OCI-LY1 (cell line): ENCODE data around the gene DOK7.

Experiments
- H2AFZ ChIP-seq: fragments of 200-600 bp; sonication (generic), shearing (Covaris generic); 2 replicates; pipeline ENCODE4 v1.6.0; 2014; ENCODE audit warnings: antibody characterized with exemption, mild to moderate bottlenecking, low read length
- H3F3A ChIP-seq: fragments of 200-600 bp; sonication (generic), shearing (Covaris generic); 2 replicates; pipeline ENCODE4 v1.6.0; 2014; ENCODE audit warnings: mild to moderate bottlenecking, antibody characterized with exemption, low read length, moderate library complexity; ENCODE audit not compliant: insufficient read depth
- H3K27ac ChIP-seq: fragments of 200-600 bp; sonication (generic); 2 replicates; pipeline ENCODE4 v1.5.1; 2014; ENCODE audit warnings: low read length, mixed run types, mild to moderate bottlenecking, low read depth; ENCODE audit not compliant: poor library complexity, severe bottlenecking
- H3K27me3 ChIP-seq: fragments of 200-600 bp; sonication (generic); 2 replicates; pipeline ENCODE4 v1.6.0; 2014; ENCODE audit warnings: antibody characterized with exemption, mild to moderate bottlenecking, low read length, moderate library complexity; ENCODE audit not compliant: insufficient read depth
- H3K36me3 ChIP-seq: fragments of 200-600 bp; sonication (generic); 2 replicates; pipeline ENCODE4 v1.6.1; 2014; ENCODE audit warnings: mild to moderate bottlenecking, antibody characterized with exemption, low read length, moderate library complexity, mixed read lengths; ENCODE audit not compliant: insufficient read depth
- H3K4me1 ChIP-seq: fragments of 200-600 bp; sonication (generic); 2 replicates; pipeline ENCODE4 v1.5.1; 2014; ENCODE audit warnings: mild to moderate bottlenecking, low read length, moderate library complexity; ENCODE audit not compliant: insufficient read depth, severe bottlenecking
- H3K4me2 ChIP-seq: fragments of 200-600 bp; sonication (generic), shearing (Covaris generic); 2 replicates; pipeline ENCODE4 v1.6.1; 2014; ENCODE audit warnings: low read length
- H3K4me3 ChIP-seq: fragments of 200-600 bp; sonication (generic); 2 replicates; pipeline ENCODE4 v1.5.1; 2014; ENCODE audit warnings: low read length, low read depth, mild to moderate bottlenecking, mixed read lengths; ENCODE audit not compliant: poor library complexity, severe bottlenecking
- H3K79me2 ChIP-seq: fragments of 200-600 bp; shearing (Covaris generic); 2 replicates; pipeline ENCODE4 v1.6.1; 2016; ENCODE audit warnings: mixed run types, low read length, mixed read lengths; ENCODE audit not compliant: insufficient read depth
- H3K9ac ChIP-seq: fragments of 200-600 bp; sonication (generic), shearing (Covaris generic); 2 replicates; pipeline ENCODE4 v1.6.1; 2014; ENCODE audit warnings: mild to moderate bottlenecking, low read length, mixed read lengths
- H3K9me2 ChIP-seq: fragments of 200-600 bp; sonication (generic), shearing (Covaris generic); 2 replicates; pipeline ENCODE4 v1.6.1; 2014; ENCODE audit warnings: low read depth, mild to moderate bottlenecking, low read length, mixed read lengths
- H3K9me3 ChIP-seq: fragments of 200-600 bp; shearing (Covaris generic); 2 replicates; pipeline ENCODE4 v1.6.1; 2014; ENCODE audit warnings: low read length, mixed read lengths
- H4K20me1 ChIP-seq: fragments of 200-600 bp; sonication (generic), shearing (Covaris generic); 2 replicates; pipeline ENCODE4 v1.6.0; 2016; ENCODE audit warnings: mild to moderate bottlenecking, low read length; ENCODE audit not compliant: insufficient read depth
- EZH2 ChIP-seq: fragments of 200-600 bp; sonication (generic), shearing (Covaris generic); IDR thresholded peaks from 2 replicates; pipeline ENCODE4 v1.8.0; 2017; ENCODE audit warnings: borderline replicate concordance, mixed run types, mild to moderate bottlenecking, antibody characterized with exemption, low read length, moderate library complexity, mixed read lengths
- TF ChIP-seq, protein P1 (sequence below): fragments of 200-600 bp; sonication (generic), shearing (Covaris generic); IDR thresholded peaks from 2 replicates; pipeline ENCODE4 v1.5.1; 2017; ENCODE audit warnings: mild to moderate bottlenecking, antibody characterized with exemption, low read length, moderate library complexity, mixed read lengths

Gene DOK7

DNA sequence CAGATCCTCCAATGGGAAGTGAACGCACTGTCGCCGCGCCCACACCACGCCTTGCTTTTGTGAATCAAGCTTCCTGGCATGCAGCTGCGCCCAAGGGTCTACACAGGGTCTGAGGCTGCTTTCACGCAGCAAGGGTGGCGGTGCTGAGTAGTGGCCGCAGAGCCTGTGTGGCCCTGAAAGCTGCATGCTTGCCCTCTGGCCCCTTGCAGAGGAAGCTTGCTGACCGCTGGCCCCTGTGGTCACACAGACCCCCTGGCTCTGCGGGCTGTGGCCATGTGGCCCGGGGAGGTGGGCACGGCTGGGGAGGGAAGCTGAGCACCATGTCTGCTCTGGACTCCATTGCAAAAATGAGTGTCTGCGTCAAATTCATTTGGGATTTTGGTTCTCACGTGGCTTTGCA lies 8.8 kb downstream of the DOK7 start:
- H3F3A ChIP-seq: no peaks in the 10 kb centered on the region
- no peak overlapping the region for H3K27ac ChIP-seq
- no peaks in the 10 kb centered on the region for H3K27me3 ChIP-seq
- no peak overlapping the region for H3K9ac ChIP-seq
- H2AFZ ChIP-seq: no peak overlapping the region
- no peaks in the 10 kb centered on the region for H3K9me3 ChIP-seq
- no peak overlapping the region for H3K4me2 ChIP-seq
- no peaks in the 10 kb centered on the region for H3K79me2 ChIP-seq
- H3K36me3 ChIP-seq: no peaks in the 10 kb centered on the region
- no peak overlapping the region for H3K4me3 ChIP-seq
- H3K4me1 ChIP-seq: no peaks in the 10 kb centered on the region
- no peaks in the 10 kb centered on the region for H3K9me2 ChIP-seq
- H4K20me1 ChIP-seq: no peaks in the 10 kb centered on the region
- no peak for TF ChIP-seq EZH2
- TF ChIP-seq, protein P1, sequence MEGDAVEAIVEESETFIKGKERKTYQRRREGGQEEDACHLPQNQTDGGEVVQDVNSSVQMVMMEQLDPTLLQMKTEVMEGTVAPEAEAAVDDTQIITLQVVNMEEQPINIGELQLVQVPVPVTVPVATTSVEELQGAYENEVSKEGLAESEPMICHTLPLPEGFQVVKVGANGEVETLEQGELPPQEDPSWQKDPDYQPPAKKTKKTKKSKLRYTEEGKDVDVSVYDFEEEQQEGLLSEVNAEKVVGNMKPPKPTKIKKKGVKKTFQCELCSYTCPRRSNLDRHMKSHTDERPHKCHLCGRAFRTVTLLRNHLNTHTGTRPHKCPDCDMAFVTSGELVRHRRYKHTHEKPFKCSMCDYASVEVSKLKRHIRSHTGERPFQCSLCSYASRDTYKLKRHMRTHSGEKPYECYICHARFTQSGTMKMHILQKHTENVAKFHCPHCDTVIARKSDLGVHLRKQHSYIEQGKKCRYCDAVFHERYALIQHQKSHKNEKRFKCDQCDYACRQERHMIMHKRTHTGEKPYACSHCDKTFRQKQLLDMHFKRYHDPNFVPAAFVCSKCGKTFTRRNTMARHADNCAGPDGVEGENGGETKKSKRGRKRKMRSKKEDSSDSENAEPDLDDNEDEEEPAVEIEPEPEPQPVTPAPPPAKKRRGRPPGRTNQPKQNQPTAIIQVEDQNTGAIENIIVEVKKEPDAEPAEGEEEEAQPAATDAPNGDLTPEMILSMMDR: no peak

DNA sequence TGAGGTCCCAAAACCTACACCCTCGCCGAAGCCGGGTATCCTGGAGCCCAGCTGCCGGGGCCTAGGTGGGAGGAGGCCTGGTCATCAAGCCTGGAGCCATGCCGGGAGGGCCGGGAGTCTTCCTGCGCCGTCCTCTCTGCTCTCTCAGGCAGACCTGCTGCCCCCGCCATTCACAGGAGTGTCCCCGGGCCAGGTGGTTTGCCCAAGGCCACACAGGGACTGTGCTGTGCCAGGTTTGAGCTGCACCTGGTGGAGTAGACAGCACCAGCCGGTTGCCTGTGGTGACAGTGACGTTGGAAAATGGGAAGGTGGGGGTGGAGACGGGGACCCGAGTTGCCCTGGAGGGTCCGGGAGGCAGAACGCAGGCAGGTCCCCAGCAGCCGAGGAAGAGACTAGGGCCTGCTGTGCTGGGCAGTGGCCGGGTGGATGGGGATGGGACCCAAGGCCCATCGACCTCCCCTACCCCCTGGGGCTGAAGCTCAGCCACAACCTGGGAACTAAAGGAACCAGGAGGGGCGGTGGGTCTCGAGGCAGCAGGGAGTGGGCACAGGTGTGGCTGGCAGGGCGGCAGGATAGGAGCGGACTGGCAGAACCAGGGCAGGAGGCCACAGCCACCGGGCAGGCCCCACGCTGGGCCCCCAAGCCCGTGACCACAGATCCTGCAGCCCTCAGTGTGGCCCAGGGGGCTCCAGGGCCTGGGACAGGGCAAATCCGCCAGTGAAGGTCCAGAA lies 9.5 kb downstream of the DOK7 start:
- H3K9ac ChIP-seq: no peak overlapping the region
- no peaks in the 10 kb centered on the region for H3K9me3 ChIP-seq
- H3K27ac ChIP-seq: no peak overlapping the region
- no peaks in the 10 kb centered on the region for H3K79me2 ChIP-seq
- no peaks in the 10 kb centered on the region for H4K20me1 ChIP-seq
- H2AFZ ChIP-seq: no peak overlapping the region
- TF ChIP-seq EZH2: no peak
- TF ChIP-seq, protein P1: no peak
- no peaks in the 10 kb centered on the region for H3K36me3 ChIP-seq
- no peak overlapping the region for H3K4me2 ChIP-seq
- no peaks in the 10 kb centered on the region for H3K9me2 ChIP-seq
- no peaks in the 10 kb centered on the region for H3K4me1 ChIP-seq
- H3F3A ChIP-seq: no peaks in the 10 kb centered on the region
- H3K4me3 ChIP-seq: no peak overlapping the region
- H3K27me3 ChIP-seq: no peaks in the 10 kb centered on the region

DNA sequence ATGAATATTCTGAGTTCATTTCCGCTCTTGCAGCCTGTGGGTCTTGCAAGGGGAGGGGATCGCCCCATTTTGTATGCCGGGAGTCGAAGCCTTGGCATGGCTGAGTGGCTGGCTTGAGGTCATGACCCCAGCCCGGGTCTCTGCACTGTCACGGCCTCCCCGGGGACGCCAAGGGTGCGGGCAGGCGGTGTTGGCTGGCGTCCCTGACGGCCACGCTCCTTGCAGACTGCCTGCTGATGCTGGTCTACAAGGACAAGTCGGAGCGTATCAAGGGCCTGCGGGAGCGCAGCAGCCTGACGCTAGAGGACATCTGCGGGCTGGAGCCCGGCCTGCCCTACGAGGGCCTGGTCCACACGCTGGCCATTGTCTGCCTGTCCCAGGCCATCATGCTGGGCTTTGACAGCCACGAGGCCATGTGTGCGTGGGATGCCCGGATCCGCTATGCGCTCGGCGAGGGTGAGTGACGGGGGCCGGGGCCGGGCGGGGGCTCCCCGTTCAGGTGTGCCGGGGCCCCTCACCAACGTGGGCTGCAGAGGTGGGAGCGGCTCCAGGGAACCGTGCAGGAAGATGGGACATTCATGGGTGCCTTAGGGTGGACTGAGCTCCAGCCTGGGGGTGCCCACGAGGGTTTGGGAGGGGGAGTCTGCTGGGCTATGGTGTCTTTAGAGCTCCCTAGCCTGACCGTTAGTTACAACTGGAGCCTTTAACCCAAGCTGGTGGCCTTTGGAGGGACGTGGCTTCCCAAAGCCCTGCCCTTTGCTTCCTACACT lies 10.3 kb downstream of the DOK7 start:
- Histone ChIP-seq H3K4me2 (no peak overlapping the region), H3K9me3 (no peaks in the 10 kb centered on the region), H3K4me3 (no peak overlapping the region), H3K27ac (no peak overlapping the region), H3K9ac (no peak overlapping the region), H3K79me2 (no peaks in the 10 kb centered on the region), H3K9me2 (no peaks in the 10 kb centered on the region), H4K20me1 (no peaks in the 10 kb centered on the region), H3K27me3 (no peaks in the 10 kb centered on the region), H3K4me1 (no peaks in the 10 kb centered on the region), H3K36me3 (no peaks in the 10 kb centered on the region), H3F3A (no peaks in the 10 kb centered on the region), H2AFZ (no peak overlapping the region)
- TF ChIP-seq EZH2: no peak
- TF ChIP-seq, protein P1: no peak
